ENCODE results near the gene ZSWIM6.

- TF ChIP-seq POLR2A (IDR thresholded peaks at IDR 0.05) (no peak), CTCF (IDR thresholded peaks at IDR 0.05) (no peak)
These were observed 133.0 kb downstream of the ZSWIM6 start for GRCh38 chr5:61465066-61465465.

All from heart left ventricle (tissue), 13 donors.